NCI-H345 treated with DMSO at 0.1 percent for 48 hours (cell line): ENCODE data around the gene FAM222A.

Source experiments
- DNase-seq: peaks from one replicate; lab custom pipeline; 2025; ENCODE audit not compliant: unreplicated experiment; lab: John Stamatoyannopoulos, UW

The FAM222A gene

GRCh38 chr12:109818253-109818652 lies 104.6 kb downstream of the FAM222A start:
- no peak for DNase-seq

GRCh38 chr12:109818905-109819500 lies 105.4 kb downstream of the FAM222A start:
- no peak for DNase-seq
